B cell (primary cell): ENCODE results near the gene LCN9.

Experiments used
- CTCF ChIP-seq: fragments of 200-600 bp; IDR thresholded peaks from one replicate; pipeline ENCODE4 v1.8.0; 2022; ENCODE audit warnings: antibody characterized with exemption, mild to moderate bottlenecking
- EZH2 ChIP-seq: IDR thresholded peaks from 2 replicates; pipeline ENCODE4 v1.6.1; 2012; ENCODE audit warnings: borderline replicate concordance, low read depth, mild to moderate bottlenecking, moderate library complexity, low read length; ENCODE audit not compliant: insufficient read depth, poor library complexity, severe bottlenecking

DNA sequence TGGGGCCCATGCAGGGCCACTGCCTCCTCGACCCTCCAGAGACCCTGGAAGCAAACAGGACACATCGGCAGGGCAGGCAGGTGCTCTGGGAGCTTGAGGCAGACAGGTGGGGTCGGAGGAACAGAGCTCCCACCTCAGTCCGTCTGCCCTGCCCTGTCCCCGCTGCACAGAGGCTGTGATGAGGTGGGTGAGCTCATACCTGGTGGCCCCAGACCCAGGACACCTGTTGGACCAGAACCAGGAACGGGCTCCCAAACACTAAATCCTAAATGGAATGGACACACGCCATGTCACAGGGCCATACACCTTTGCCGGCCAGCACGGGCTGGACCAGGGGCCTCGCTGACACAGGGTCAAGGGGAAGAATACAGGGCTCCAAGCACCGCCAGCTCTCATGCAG lies 30.7 kb downstream of the LCN9 start:
- TF ChIP-seq CTCF: no peak
- no peak for TF ChIP-seq EZH2
